H9 (cell line): ENCODE results near the gene MAP3K2. TPM values are rescaled to one million over a fixed set of nuclear protein-coding genes. Genes with fewer than 3 reads are reported as not detected.

Experiments used
- DNase-seq: peaks from one replicate; pipeline ENCODE4 v3.0.0-alpha.2; 2017
- H2AFZ ChIP-seq: one replicate; pipeline ENCODE4 v1.6.1; 2013; ENCODE audit warnings: mild to moderate bottlenecking, low read length, control low read depth, moderate library complexity
- H2AK5ac ChIP-seq: 2 replicates; pipeline ENCODE4 v1.6.1; 2013; ENCODE audit warnings: low read length, control low read depth, mixed read lengths; ENCODE audit not compliant: insufficient read length
- H2BK120ac ChIP-seq: one replicate; pipeline ENCODE4 v1.6.1; 2013; ENCODE audit warnings: low read depth, mild to moderate bottlenecking, low read length, control low read depth, inconsistent platforms; ENCODE audit not compliant: poor library complexity, severe bottlenecking
- H2BK12ac ChIP-seq: 2 replicates; pipeline ENCODE4 v1.6.1; 2013; ENCODE audit warnings: low read length, control low read depth, mixed read lengths, low read depth; ENCODE audit not compliant: insufficient read length
- H2BK15ac ChIP-seq: 2 replicates; pipeline ENCODE4 v1.6.1; 2013; ENCODE audit warnings: low read depth, low read length, control low read depth
- H2BK20ac ChIP-seq: one replicate; pipeline ENCODE4 v1.6.1; 2013; ENCODE audit warnings: low read depth, mild to moderate bottlenecking, low read length, control low read depth, inconsistent platforms; ENCODE audit not compliant: poor library complexity, severe bottlenecking
- H2BK5ac ChIP-seq: 2 replicates; pipeline ENCODE4 v1.6.1; 2013; ENCODE audit warnings: low read length, control low read depth, mixed read lengths; ENCODE audit not compliant: insufficient read length
- H3K14ac ChIP-seq: 2 replicates; pipeline ENCODE4 v1.6.1; 2013; ENCODE audit warnings: low read length, control low read depth; ENCODE audit not compliant: insufficient read depth
- H3K18ac ChIP-seq: 2 replicates; pipeline ENCODE4 v1.6.1; 2013; ENCODE audit warnings: low read depth, mild to moderate bottlenecking, mixed read lengths, low read length, control low read depth; ENCODE audit not compliant: insufficient read length
- H3K23ac ChIP-seq: 2 replicates; pipeline ENCODE4 v1.6.1; 2013; ENCODE audit warnings: low read length, control low read depth, mixed read lengths, low read depth; ENCODE audit not compliant: insufficient read length
- H3K23me2 ChIP-seq: 2 replicates; pipeline ENCODE4 v1.6.1; 2013; ENCODE audit warnings: low read depth, mild to moderate bottlenecking, mixed read lengths, low read length, control low read depth; ENCODE audit not compliant: insufficient read length, poor library complexity, severe bottlenecking
- H3K27ac ChIP-seq: 2 replicates; pipeline ENCODE4 v1.5.1; 2013; ENCODE audit warnings: low read length, control low read depth, mixed read lengths, low read depth; ENCODE audit not compliant: insufficient read length
- H3K27me3 ChIP-seq: 2 replicates; pipeline ENCODE4 v1.6.1; 2013; ENCODE audit warnings: low read length, control low read depth, inconsistent platforms; ENCODE audit not compliant: insufficient read depth
- H3K4ac ChIP-seq: 2 replicates; pipeline ENCODE4 v1.6.1; 2013; ENCODE audit warnings: low read depth, mild to moderate bottlenecking, control low read depth, inconsistent platforms, low read length, moderate library complexity
- H3K4me1 ChIP-seq: 2 replicates; pipeline ENCODE4 v1.6.1; 2013; ENCODE audit warnings: low read length, control low read depth, inconsistent platforms; ENCODE audit not compliant: insufficient read depth
- H3K4me2 ChIP-seq: 2 replicates; pipeline ENCODE4 v1.6.1; 2013; ENCODE audit warnings: low read length, control low read depth, mixed read lengths; ENCODE audit not compliant: insufficient read length, insufficient read depth
- H3K56ac ChIP-seq: 2 replicates; pipeline ENCODE4 v1.6.1; 2013; ENCODE audit warnings: low read depth, mild to moderate bottlenecking, mixed read lengths, low read length, control low read depth; ENCODE audit not compliant: insufficient read length
- H3K79me1 ChIP-seq: 2 replicates; pipeline ENCODE4 v1.6.1; 2013; ENCODE audit warnings: low read depth, mild to moderate bottlenecking, moderate library complexity, low read length, control low read depth, inconsistent platforms; ENCODE audit not compliant: insufficient read depth, poor library complexity, severe bottlenecking
- H3K79me2 ChIP-seq: 2 replicates; pipeline ENCODE4 v1.6.1; 2013; ENCODE audit warnings: low read length, control low read depth, inconsistent platforms; ENCODE audit not compliant: insufficient read depth
- H3K9ac ChIP-seq: 2 replicates; pipeline ENCODE4 v1.6.1; 2013; ENCODE audit warnings: low read length, control low read depth, mixed read lengths; ENCODE audit not compliant: insufficient read length; ENCODE audit errors: extremely low read depth
- H3K9me3 ChIP-seq: one replicate; pipeline ENCODE4 v1.6.1; 2013; ENCODE audit warnings: low read depth, low read length, inconsistent platforms; ENCODE audit not compliant: control insufficient read depth
- H3T11ph ChIP-seq: one replicate; pipeline ENCODE4 v1.6.1; 2013; ENCODE audit warnings: mild to moderate bottlenecking, low read length, control low read depth, inconsistent platforms
- H4K20me1 ChIP-seq: one replicate; pipeline ENCODE4 v1.6.1; 2013; ENCODE audit not compliant: control insufficient read depth, insufficient read length, insufficient read depth
- H4K5ac ChIP-seq: 2 replicates; pipeline ENCODE4 v1.6.1; 2013; ENCODE audit warnings: low read depth, mild to moderate bottlenecking, mixed read lengths, low read length, control low read depth; ENCODE audit not compliant: insufficient read length
- H4K8ac ChIP-seq: replicated peaks from 2 replicates; pipeline ENCODE4 v1.6.1; 2013; ENCODE audit warnings: low read length, control low read depth, mixed read lengths, low read depth; ENCODE audit not compliant: insufficient read length
- H4K91ac ChIP-seq: 2 replicates; pipeline ENCODE4 v1.6.1; 2013; ENCODE audit warnings: low read depth, mild to moderate bottlenecking, moderate library complexity, mixed read lengths, low read length, control low read depth; ENCODE audit not compliant: insufficient read length
- H3K27ac Mint-ChIP-seq, 3 experiments: 2 replicates in 2 of 3; 3 replicates in 1 of 3; pipeline ENCODE4 v1.8.0; 2020 to 2021; ENCODE audit warnings: mixed read lengths in 3 of 3, mild to moderate bottlenecking in 1 of 3, moderate library complexity in 1 of 3
- H3K27me3 Mint-ChIP-seq: 2 replicates; pipeline ENCODE4 v1.8.0; 2021; ENCODE audit warnings: low read depth, mild to moderate bottlenecking, moderate library complexity, mixed read lengths
- H3K36me3 Mint-ChIP-seq, 3 experiments: 2 replicates in 2 of 3; 3 replicates in 1 of 3; pipeline ENCODE4 v1.8.0; 2020 to 2021; ENCODE audit warnings: low read depth in 3 of 3, mixed read lengths in 3 of 3; ENCODE audit not compliant: insufficient read depth in 1 of 3
- H3K4me1 Mint-ChIP-seq, 2 experiments: 2 replicates each; pipeline ENCODE4 v1.8.0; 2020; ENCODE audit warnings: mixed read lengths in 2 of 2
- H3K4me3 Mint-ChIP-seq, 2 experiments: 2 replicates in 1 of 2; 3 replicates in 1 of 2; pipeline ENCODE4 v1.8.0; 2020 to 2021; ENCODE audit warnings: mild to moderate bottlenecking in 2 of 2, mixed read lengths in 2 of 2, moderate library complexity in 1 of 2
- H3K9me3 Mint-ChIP-seq, 2 experiments: 2 replicates in 1 of 2; 3 replicates in 1 of 2; pipeline ENCODE4 v1.8.0; 2020; ENCODE audit warnings: mild to moderate bottlenecking in 2 of 2, mixed read lengths in 2 of 2, moderate library complexity in 1 of 2
- CTCF ChIP-seq: fragments of 200-600 bp; sonication (generic); conservative IDR thresholded peaks from 3 replicates; pipeline ENCODE4 v1.8.0; 2021; ENCODE audit warnings: antibody characterized with exemption, mild to moderate bottlenecking
- WGBS: extraction: QIAGEN DNeasy Blood & Tissue Kit; methylation state at CpG from one replicate; pipeline ENCODE4 v1.1.7; 2013; ENCODE audit warnings: missing lambda C conversion rate, low lambda C conversion rate, mixed read lengths; ENCODE audit not compliant: insufficient read length; ENCODE audit errors: extremely low coverage; 5-methylcytosine and 5-hydroxymethylcytosine counted together
- total RNA-seq: library from RNA; stranded (reverse); gene quantifications from 2 replicates; pipeline ENCODE4 v1.2.1, GENCODE V29; 2021

The MAP3K2 gene
- total RNA-seq, 1 experiment from 2014 or later = 25.8 TPM

GRCh38 chr2:127283275-127283674, 104.5 kb downstream of the MAP3K2 start:
- Histone ChIP-seq H2BK12ac (no peak overlapping the region), H3K4ac (no peak overlapping the region), H3K23me2 (no peaks in the 10 kb centered on the region), H3K27ac (no peak overlapping the region), H4K8ac (no peak overlapping the region), H4K5ac (no peak overlapping the region), H3K4me1 (no peaks in the 10 kb centered on the region), H3K56ac (no peak overlapping the region), H3K14ac (no peak overlapping the region), H3K79me2 (0 out of 2 replicates have a peak, but pooled peaks cover 5% of the 10 kb centered on the region), H4K91ac (no peak overlapping the region), H3K27me3 (no peaks in the 10 kb centered on the region), H2AK5ac (no peak overlapping the region), H2BK20ac (no peak overlapping the region), H3K79me1 (peaks cover 4% of the 10 kb centered on the region), H3K23ac (no peak overlapping the region), H3K18ac (no peak overlapping the region), H2BK15ac (no peak overlapping the region), H3K4me2 (no peak overlapping the region), H2BK120ac (no peak overlapping the region), H2AFZ (no peak overlapping the region), H3K9me3 (peaks cover 6% of the 10 kb centered on the region), H3K9ac (no peak overlapping the region), H2BK5ac (no peak overlapping the region), H3T11ph (no peak overlapping the region), H4K20me1 (no peaks in the 10 kb centered on the region)
- H3K4me3 Mint-ChIP-seq = no peak overlapping the region
- TF ChIP-seq CTCF = no peak
- no CpG with 5 or more reads among the region's 2 CpGs for WGBS
- no peaks in the 10 kb centered on the region for H3K27me3 Mint-ChIP-seq
- DNase-seq = no peak
- peaks cover 11 to 16% of the 10 kb centered on the region in 2 experiments; a peak in 4 of 5 replicates for H3K9me3 Mint-ChIP-seq
- H3K4me1 Mint-ChIP-seq = no peaks in the 10 kb centered on the region
- peaks cover 73 to 99% (median 96%) of the 10 kb centered on the region in 3 experiments for H3K36me3 Mint-ChIP-seq
- no peak overlapping the region for H3K27ac Mint-ChIP-seq
